ENCODE measurements around the gene NCAPG.

Gene NCAPG, protein sequence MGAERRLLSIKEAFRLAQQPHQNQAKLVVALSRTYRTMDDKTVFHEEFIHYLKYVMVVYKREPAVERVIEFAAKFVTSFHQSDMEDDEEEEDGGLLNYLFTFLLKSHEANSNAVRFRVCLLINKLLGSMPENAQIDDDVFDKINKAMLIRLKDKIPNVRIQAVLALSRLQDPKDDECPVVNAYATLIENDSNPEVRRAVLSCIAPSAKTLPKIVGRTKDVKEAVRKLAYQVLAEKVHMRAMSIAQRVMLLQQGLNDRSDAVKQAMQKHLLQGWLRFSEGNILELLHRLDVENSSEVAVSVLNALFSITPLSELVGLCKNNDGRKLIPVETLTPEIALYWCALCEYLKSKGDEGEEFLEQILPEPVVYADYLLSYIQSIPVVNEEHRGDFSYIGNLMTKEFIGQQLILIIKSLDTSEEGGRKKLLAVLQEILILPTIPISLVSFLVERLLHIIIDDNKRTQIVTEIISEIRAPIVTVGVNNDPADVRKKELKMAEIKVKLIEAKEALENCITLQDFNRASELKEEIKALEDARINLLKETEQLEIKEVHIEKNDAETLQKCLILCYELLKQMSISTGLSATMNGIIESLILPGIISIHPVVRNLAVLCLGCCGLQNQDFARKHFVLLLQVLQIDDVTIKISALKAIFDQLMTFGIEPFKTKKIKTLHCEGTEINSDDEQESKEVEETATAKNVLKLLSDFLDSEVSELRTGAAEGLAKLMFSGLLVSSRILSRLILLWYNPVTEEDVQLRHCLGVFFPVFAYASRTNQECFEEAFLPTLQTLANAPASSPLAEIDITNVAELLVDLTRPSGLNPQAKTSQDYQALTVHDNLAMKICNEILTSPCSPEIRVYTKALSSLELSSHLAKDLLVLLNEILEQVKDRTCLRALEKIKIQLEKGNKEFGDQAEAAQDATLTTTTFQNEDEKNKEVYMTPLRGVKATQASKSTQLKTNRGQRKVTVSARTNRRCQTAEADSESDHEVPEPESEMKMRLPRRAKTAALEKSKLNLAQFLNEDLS

DNA sequence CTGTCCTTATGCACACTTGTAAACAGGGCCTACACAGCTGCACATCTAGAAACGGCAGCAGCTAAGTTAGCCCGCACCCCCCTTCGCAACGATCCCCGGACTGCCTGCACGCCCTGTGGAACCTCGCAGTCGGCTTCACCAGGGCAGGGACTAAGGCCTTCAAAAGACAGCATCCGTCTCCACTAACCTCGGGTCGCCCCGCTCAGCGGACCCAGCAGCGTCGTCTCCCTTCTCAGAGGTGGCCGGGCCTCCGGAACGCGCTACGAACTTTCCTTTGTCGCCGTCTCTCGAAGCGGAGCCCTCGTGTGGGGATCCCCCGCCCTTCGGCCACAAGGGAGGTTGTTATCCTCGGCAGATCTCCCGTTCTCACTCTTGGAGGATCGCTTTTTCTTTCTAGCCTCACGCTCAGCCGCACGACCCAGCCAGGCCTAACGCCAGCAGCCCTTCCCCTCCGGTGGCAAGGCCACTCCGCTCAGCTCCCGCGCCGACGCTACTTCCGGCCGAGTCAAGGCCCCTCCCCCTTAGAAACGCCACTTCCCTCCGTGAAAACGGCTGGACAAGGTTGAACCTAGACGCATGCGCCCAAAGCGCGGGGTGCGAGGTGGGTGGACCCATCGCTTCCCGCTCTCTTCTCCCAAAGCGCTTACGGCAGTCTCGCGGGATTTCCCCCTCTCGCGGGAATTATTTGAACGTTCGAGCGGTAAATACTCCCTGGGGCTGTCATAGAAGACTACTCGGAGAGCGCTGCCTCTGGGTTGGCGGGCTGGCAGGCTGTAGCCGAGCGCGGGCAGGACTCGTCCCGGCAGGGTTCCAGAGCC, at the start of gene NCAPG, which contains the start of gene DCAF16:
TSS of gene NCAPG (plus strand) at position 720 of the 818 bp plus-strand sequence. CDS start 99 bp downstream, outside the sequence.
TSS of gene DCAF16 (minus strand) at position 498 of the 818 bp plus-strand sequence. CDS start 6,616 bp downstream, outside the sequence.
- TF ChIP-seq, protein P1, sequence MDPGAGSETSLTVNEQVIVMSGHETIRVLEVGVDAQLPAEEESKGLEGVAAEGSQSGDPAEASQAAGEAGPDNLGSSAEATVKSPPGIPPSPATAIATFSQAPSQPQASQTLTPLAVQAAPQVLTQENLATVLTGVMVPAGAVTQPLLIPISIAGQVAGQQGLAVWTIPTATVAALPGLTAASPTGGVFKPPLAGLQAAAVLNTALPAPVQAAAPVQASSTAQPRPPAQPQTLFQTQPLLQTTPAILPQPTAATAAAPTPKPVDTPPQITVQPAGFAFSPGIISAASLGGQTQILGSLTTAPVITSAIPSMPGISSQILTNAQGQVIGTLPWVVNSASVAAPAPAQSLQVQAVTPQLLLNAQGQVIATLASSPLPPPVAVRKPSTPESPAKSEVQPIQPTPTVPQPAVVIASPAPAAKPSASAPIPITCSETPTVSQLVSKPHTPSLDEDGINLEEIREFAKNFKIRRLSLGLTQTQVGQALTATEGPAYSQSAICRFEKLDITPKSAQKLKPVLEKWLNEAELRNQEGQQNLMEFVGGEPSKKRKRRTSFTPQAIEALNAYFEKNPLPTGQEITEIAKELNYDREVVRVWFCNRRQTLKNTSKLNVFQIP (CRISPR knock-in tag; IDR thresholded peaks at IDR 0.05; ENCODE audit: borderline replicate concordance, low read depth) = no peak
- TF ChIP-seq ISL1 (CRISPR knock-in tag; IDR thresholded peaks at IDR 0.05) (no peak), OSR1 (CRISPR knock-in tag; IDR thresholded peaks at IDR 0.05) (no peak), RARB (CRISPR knock-in tag; IDR thresholded peaks at IDR 0.05) (no peak), ZFP3 (CRISPR knock-in tag; IDR thresholded peaks at IDR 0.05) (no peak), ZNF70 (CRISPR knock-in tag; IDR thresholded peaks at IDR 0.05) (no peak), TOX (CRISPR knock-in tag; IDR thresholded peaks at IDR 0.05; ENCODE audit: borderline replicate concordance) (no peak), ZNF8 (CRISPR knock-in tag; IDR thresholded peaks at IDR 0.05) (no peak)
- peak; percentile 92 for ATAC-seq

DNA sequence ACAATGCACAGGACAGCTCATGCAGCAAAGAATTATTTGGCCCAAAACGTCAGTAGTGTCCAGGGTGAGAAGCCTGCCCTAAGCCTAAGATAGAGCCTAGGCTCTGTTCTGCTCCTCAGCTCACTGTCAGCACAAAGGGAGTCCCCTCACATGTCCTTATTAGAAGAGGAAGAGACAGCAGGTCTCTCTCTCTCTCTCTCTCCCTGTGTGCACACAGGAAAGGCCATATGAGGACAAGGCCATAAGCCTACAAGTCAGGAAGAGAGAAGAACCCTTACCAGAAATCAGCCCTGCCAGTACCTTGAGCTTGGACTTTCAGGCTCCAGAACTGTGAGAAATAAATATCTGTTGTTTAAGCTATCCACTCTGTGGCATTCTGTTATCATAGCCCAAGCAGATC, 49.7 kb upstream of the NCAPG start:
- no peak for ATAC-seq
- no peak for TF ChIP-seq ZFP30 (CRISPR knock-in tag; IDR thresholded peaks at IDR 0.05)
- TF ChIP-seq CSDC2 (CRISPR knock-in tag; IDR thresholded peaks at IDR 0.05) = no peak
- no peak for TF ChIP-seq ZFP3 (CRISPR knock-in tag; IDR thresholded peaks at IDR 0.05)
- TF ChIP-seq, protein P2, sequence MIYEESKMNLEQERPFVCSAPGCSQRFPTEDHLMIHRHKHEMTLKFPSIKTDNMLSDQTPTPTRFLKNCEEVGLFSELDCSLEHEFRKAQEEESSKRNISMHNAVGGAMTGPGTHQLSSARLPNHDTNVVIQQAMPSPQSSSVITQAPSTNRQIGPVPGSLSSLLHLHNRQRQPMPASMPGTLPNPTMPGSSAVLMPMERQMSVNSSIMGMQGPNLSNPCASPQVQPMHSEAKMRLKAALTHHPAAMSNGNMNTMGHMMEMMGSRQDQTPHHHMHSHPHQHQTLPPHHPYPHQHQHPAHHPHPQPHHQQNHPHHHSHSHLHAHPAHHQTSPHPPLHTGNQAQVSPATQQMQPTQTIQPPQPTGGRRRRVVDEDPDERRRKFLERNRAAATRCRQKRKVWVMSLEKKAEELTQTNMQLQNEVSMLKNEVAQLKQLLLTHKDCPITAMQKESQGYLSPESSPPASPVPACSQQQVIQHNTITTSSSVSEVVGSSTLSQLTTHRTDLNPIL (CRISPR knock-in tag; IDR thresholded peaks at IDR 0.05; ENCODE audit: low read depth) = no peak
- TF ChIP-seq ZC3H10 (CRISPR knock-in tag; IDR thresholded peaks at IDR 0.05) = no peak

DNA sequence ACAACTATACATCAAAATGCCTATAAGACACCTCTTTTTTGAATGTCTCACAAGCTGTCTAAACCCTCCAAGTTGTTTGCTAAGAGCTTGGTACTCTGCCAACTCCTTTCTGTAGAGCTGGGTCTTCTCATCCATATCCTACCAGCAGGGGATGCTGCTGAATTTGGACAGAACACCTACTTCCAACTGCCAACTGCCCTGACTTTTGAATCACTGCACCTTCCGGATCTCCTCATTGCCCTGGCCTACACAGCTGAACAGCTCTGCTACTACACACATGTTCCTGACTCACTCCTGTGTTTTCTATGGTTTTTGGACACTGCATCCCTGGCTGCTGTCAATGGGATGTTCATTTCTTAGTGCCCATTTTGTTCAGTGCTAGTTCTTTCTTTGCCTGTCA, 48.1 kb upstream of the NCAPG start:
- TF ChIP-seq ARNTL (CRISPR knock-in tag; IDR thresholded peaks at IDR 0.05; ENCODE audit: borderline replicate concordance, low read depth) (no peak), ZC3H10 (CRISPR knock-in tag; IDR thresholded peaks at IDR 0.05) (no peak), TOX (CRISPR knock-in tag; IDR thresholded peaks at IDR 0.05; ENCODE audit: borderline replicate concordance) (no peak), ZNF70 (CRISPR knock-in tag; IDR thresholded peaks at IDR 0.05) (no peak), ZNF8 (CRISPR knock-in tag; IDR thresholded peaks at IDR 0.05) (no peak), TCF4 (CRISPR knock-in tag; IDR thresholded peaks at IDR 0.05; ENCODE audit: borderline replicate concordance) (no peak), ZFP3 (CRISPR knock-in tag; IDR thresholded peaks at IDR 0.05) (no peak), RARB (CRISPR knock-in tag; IDR thresholded peaks at IDR 0.05) (no peak), PPARA (CRISPR knock-in tag; IDR thresholded peaks at IDR 0.05; ENCODE audit: borderline replicate concordance) (no peak), GLIS3 (CRISPR knock-in tag; IDR thresholded peaks at IDR 0.05) (no peak), SNAI2 (CRISPR knock-in tag; IDR thresholded peaks at IDR 0.05) (no peak), BACH2 (CRISPR knock-in tag; IDR thresholded peaks at IDR 0.05; ENCODE audit: borderline replicate concordance) (no peak), ZFP30 (CRISPR knock-in tag; IDR thresholded peaks at IDR 0.05) (no peak), ESRRG (CRISPR knock-in tag; IDR thresholded peaks at IDR 0.05) (no peak), CSDC2 (CRISPR knock-in tag; IDR thresholded peaks at IDR 0.05) (no peak), ISL1 (CRISPR knock-in tag; IDR thresholded peaks at IDR 0.05) (no peak)
- TF ChIP-seq, protein P3, sequence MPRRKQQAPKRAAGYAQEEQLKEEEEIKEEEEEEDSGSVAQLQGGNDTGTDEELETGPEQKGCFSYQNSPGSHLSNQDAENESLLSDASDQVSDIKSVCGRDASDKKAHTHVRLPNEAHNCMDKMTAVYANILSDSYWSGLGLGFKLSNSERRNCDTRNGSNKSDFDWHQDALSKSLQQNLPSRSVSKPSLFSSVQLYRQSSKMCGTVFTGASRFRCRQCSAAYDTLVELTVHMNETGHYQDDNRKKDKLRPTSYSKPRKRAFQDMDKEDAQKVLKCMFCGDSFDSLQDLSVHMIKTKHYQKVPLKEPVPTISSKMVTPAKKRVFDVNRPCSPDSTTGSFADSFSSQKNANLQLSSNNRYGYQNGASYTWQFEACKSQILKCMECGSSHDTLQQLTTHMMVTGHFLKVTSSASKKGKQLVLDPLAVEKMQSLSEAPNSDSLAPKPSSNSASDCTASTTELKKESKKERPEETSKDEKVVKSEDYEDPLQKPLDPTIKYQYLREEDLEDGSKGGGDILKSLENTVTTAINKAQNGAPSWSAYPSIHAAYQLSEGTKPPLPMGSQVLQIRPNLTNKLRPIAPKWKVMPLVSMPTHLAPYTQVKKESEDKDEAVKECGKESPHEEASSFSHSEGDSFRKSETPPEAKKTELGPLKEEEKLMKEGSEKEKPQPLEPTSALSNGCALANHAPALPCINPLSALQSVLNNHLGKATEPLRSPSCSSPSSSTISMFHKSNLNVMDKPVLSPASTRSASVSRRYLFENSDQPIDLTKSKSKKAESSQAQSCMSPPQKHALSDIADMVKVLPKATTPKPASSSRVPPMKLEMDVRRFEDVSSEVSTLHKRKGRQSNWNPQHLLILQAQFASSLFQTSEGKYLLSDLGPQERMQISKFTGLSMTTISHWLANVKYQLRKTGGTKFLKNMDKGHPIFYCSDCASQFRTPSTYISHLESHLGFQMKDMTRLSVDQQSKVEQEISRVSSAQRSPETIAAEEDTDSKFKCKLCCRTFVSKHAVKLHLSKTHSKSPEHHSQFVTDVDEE (CRISPR knock-in tag; IDR thresholded peaks at IDR 0.05) = no peak
- TF ChIP-seq, protein P1 (CRISPR knock-in tag; IDR thresholded peaks at IDR 0.05; ENCODE audit: borderline replicate concordance, low read depth) = no peak
- TF ChIP-seq, protein P4, sequence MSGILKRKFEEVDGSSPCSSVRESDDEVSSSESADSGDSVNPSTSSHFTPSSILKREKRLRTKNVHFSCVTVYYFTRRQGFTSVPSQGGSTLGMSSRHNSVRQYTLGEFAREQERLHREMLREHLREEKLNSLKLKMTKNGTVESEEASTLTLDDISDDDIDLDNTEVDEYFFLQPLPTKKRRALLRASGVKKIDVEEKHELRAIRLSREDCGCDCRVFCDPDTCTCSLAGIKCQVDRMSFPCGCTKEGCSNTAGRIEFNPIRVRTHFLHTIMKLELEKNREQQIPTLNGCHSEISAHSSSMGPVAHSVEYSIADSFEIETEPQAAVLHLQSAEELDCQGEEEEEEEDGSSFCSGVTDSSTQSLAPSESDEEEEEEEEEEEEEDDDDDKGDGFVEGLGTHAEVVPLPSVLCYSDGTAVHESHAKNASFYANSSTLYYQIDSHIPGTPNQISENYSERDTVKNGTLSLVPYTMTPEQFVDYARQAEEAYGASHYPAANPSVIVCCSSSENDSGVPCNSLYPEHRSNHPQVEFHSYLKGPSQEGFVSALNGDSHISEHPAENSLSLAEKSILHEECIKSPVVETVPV (CRISPR knock-in tag; IDR thresholded peaks at IDR 0.05) = no peak

More for the DNA sequence above, 48.1 kb upstream of the NCAPG start:
- ATAC-seq = peak; percentile 31; the same call in 2 of the 3 replicates

Data from SK-N-SH treated with all-trans-retinoic acid at 6 μM for 48 hours (cell line).